PFSK-1 (cell line): ENCODE results near the gene HCN1.

Experiments
- FOXP2 ChIP-seq: optimal IDR thresholded peaks from 2 replicates; pipeline ENCODE3; 2011; ENCODE audit warnings: borderline replicate concordance, control low read depth, inconsistent platforms; ENCODE audit not compliant: insufficient read depth; ENCODE audit errors: extremely low read length, extremely low read depth
- POLR2AphosphoS5 ChIP-seq: IDR thresholded peaks from 2 replicates; pipeline ENCODE4 v1.6.1; 2012; ENCODE audit warnings: low read depth, mild to moderate bottlenecking, control low read depth, low read length, moderate library complexity
- SIN3A ChIP-seq: IDR thresholded peaks from 2 replicates; pipeline ENCODE4 v1.6.1; 2012; ENCODE audit warnings: mild to moderate bottlenecking, low read length, moderate library complexity, borderline replicate concordance; ENCODE audit not compliant: insufficient read depth
- TAF1 ChIP-seq: IDR thresholded peaks from 2 replicates; pipeline ENCODE4 v1.6.1; 2012; ENCODE audit warnings: low read length, control low read depth, borderline replicate concordance; ENCODE audit not compliant: insufficient read depth
- TF ChIP-seq, protein P1 (sequence below), 2 experiments: IDR thresholded peaks; 2 replicates each; pipeline versions ENCODE4 v1.6.1 to v1.8.0; 2011 to 2012; ENCODE audit warnings: low read depth in 2 of 2, low read length in 2 of 2, control low read depth in 1 of 2, inconsistent platforms in 1 of 2, mild to moderate bottlenecking in 1 of 2, moderate library complexity in 1 of 2; ENCODE audit not compliant: insufficient read depth in 1 of 2

Gene HCN1

DNA sequence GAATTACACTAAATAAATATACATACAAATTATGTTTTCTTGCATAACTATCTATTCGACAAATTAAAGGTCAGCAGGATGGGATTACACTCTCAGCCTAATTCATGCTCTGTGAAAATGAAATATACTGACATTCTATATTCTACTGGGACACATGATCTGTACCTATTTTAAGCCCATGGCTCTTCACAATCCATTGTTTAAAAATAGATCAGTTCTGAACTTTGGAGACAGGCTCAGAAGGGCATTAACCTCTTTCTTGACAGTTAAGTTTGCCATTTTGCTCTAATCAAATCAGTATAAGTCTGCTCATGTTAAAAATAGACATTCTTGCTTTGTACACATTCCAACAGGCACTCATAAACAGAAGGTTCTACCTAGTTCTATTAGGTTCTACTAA lies 361.2 kb downstream of the HCN1 start:
- TF ChIP-seq SIN3A (no peak), TAF1 (no peak), FOXP2 (no peak), POLR2AphosphoS5 (no peak)
- TF ChIP-seq, protein P1, sequence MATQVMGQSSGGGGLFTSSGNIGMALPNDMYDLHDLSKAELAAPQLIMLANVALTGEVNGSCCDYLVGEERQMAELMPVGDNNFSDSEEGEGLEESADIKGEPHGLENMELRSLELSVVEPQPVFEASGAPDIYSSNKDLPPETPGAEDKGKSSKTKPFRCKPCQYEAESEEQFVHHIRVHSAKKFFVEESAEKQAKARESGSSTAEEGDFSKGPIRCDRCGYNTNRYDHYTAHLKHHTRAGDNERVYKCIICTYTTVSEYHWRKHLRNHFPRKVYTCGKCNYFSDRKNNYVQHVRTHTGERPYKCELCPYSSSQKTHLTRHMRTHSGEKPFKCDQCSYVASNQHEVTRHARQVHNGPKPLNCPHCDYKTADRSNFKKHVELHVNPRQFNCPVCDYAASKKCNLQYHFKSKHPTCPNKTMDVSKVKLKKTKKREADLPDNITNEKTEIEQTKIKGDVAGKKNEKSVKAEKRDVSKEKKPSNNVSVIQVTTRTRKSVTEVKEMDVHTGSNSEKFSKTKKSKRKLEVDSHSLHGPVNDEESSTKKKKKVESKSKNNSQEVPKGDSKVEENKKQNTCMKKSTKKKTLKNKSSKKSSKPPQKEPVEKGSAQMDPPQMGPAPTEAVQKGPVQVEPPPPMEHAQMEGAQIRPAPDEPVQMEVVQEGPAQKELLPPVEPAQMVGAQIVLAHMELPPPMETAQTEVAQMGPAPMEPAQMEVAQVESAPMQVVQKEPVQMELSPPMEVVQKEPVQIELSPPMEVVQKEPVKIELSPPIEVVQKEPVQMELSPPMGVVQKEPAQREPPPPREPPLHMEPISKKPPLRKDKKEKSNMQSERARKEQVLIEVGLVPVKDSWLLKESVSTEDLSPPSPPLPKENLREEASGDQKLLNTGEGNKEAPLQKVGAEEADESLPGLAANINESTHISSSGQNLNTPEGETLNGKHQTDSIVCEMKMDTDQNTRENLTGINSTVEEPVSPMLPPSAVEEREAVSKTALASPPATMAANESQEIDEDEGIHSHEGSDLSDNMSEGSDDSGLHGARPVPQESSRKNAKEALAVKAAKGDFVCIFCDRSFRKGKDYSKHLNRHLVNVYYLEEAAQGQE (IDR thresholded peaks at IDR 0.05; ENCODE audit: insufficient read depth in 1 of 2, low read depth in 2 of 2, low read length in 2 of 2), result no peak

DNA sequence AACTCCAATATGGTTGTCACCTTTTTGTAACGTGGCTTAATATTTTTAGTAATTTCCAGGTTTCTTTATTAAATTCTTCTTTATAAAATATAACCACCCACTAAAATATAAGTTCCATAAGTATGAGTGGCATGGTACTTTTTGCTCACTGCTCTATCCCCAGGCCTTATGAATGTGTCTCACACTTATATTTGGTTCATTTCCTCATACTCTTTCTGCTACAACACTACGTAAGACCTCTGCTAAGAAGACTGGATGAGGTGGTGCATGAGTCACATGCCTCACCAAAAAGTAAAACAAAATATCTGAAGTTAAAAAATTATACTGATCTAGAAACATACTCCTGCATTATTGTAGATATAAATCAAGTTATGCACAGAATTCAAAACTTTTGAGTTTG lies 400.9 kb downstream of the HCN1 start:
- TF ChIP-seq TAF1 (no peak), SIN3A (no peak), FOXP2 (no peak), POLR2AphosphoS5 (no peak)
- TF ChIP-seq, protein P1 (IDR thresholded peaks at IDR 0.05; ENCODE audit: insufficient read depth in 1 of 2, low read depth in 2 of 2, low read length in 2 of 2), result no peak

DNA sequence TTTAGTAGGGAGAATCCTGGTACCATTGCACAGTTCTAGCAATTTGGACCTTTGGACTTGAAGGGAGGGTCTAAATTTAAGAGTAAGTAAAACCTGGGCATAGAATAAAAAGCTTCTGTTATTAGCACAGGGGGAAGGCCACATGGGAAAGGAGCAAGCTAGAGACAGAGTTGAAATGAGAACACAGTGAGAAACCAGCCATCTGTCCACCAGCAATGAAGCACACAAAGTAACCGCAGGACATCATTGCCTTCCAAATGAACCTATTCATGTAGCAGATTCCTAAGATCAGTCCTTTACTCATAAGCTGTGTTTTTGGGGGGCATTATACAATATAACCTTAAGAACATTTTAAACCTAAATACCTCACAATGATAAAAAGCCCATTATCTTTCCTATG lies 407.4 kb downstream of the HCN1 start:
- TF ChIP-seq SIN3A, result no peak
- TF ChIP-seq TAF1, result no peak
- no peak for TF ChIP-seq POLR2AphosphoS5
- TF ChIP-seq FOXP2, result no peak
- TF ChIP-seq, protein P1 (IDR thresholded peaks at IDR 0.05; ENCODE audit: insufficient read depth in 1 of 2, low read depth in 2 of 2, low read length in 2 of 2), result no peak

DNA sequence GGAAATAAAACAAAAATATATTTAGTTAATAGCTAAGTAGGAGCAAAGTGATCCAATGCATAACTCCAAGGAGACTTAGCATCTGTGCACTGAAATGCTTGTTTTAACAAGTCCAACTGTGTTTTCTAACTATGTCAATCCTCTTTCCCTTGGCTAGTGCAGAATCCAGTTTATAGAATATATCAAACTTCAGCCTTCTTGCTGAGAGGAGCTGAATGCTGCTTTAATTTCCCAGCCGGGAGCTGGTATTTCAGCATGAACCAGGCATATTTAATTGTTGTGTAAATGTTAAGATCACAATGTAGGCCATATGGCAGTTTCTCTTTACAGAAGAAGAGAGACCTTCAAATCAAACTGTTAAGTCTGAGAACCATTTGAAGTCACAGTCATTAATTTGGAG lies 411.7 kb downstream of the HCN1 start:
- no peak for TF ChIP-seq FOXP2
- no peak for TF ChIP-seq POLR2AphosphoS5
- TF ChIP-seq TAF1, result no peak
- TF ChIP-seq, protein P1 (IDR thresholded peaks at IDR 0.05; ENCODE audit: insufficient read depth in 1 of 2, low read depth in 2 of 2, low read length in 2 of 2), result no peak
- no peak for TF ChIP-seq SIN3A

DNA sequence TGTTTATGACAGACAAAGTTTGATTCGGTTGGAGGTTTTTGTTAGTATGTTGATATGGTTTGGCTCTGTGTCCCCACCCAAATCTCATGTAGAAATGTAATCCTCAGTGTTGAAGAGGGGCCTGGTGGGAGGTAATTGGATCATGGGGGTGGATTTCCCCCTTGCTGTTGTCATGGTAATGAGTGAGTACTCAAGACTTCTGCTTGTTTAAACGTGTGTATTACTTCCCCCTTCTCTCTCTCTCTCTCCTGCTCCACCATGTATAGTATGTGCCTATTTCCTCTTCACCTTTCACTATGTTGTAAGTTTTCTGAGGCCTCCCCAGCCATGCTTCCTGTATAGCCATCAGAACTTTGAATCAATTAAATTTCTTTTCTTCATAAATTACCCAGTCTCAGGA lies 415.1 kb downstream of the HCN1 start:
- TF ChIP-seq POLR2AphosphoS5, result no peak
- no peak for TF ChIP-seq FOXP2
- no peak for TF ChIP-seq SIN3A
- TF ChIP-seq TAF1, result no peak
- TF ChIP-seq, protein P1 (IDR thresholded peaks at IDR 0.05; ENCODE audit: insufficient read depth in 1 of 2, low read depth in 2 of 2, low read length in 2 of 2), result no peak
